B cell (primary cell): Measurements from ENCODE around the gene SUGP1. TPM values are rescaled to one million over a fixed set of nuclear protein-coding genes. Genes with fewer than 3 reads are reported as not detected.

ENCODE experiments used
- ATAC-seq: fragments of 200-7000 bp; cut with Tn5 transposase; one replicate; pipeline ENCODE4 v1.10.0; 2021; ENCODE audit warnings: low read depth, mild to moderate bottlenecking, moderate number of reproducible peaks, moderate library complexity
- CTCF ChIA-PET: fragments of 350-600 bp; sonication (Branson Sonifier 250); formaldehyde crosslinking; loops from one replicate; lab custom pipeline; 2021; ENCODE audit warnings: antibody characterized with exemption, inconsistent platforms; lab: Charles Lee
- POLR2A ChIA-PET: fragments of 350-600 bp; sonication (Branson Sonifier 250); formaldehyde crosslinking; loops from one replicate; lab custom pipeline; 2021; ENCODE audit warnings: antibody characterized with exemption; lab: Charles Lee
- DNase-seq: peaks from one replicate; pipeline ENCODE4 v3.0.0; 2013
- H2AFZ ChIP-seq: 2 replicates; pipeline ENCODE4 v1.6.1; 2012; ENCODE audit warnings: mild to moderate bottlenecking, low read depth, low read length; ENCODE audit not compliant: insufficient read depth, poor library complexity, severe bottlenecking
- H3K27ac ChIP-seq, 2 donors: 1 replicate in 1 of 2; 2 replicates in 1 of 2; pipeline ENCODE4 v1.5.1; 2012 to 2013; ENCODE audit warnings: low read length in 2 of 2, mild to moderate bottlenecking in 2 of 2, moderate library complexity in 1 of 2
- H3K27me3 ChIP-seq, 4 experiments: fragments of 200-600 bp in 1 of 4; sonication (generic) in 1 of 4; replicated peaks in 1 of 4; 1 replicate in 2 of 4; 2 replicates in 2 of 4; pipeline versions ENCODE4 v1.6.1 to v1.7.0; 2013 to 2016; ENCODE audit warnings: low read length in 3 of 4, mild to moderate bottlenecking in 2 of 4, mixed read lengths in 1 of 4, moderate library complexity in 1 of 4; ENCODE audit not compliant: insufficient read depth in 4 of 4, control insufficient read depth in 3 of 4; ENCODE audit errors: control extremely low read depth in 1 of 4
- H3K36me3 ChIP-seq, 2 experiments: replicated peaks in 1 of 2; 1 replicate in 1 of 2; 2 replicates in 1 of 2; pipeline versions ENCODE4 v1.6.1 to v1.7.1; 2013; ENCODE audit warnings: low read length in 1 of 2; ENCODE audit not compliant: insufficient read depth in 2 of 2, control insufficient read depth in 1 of 2; ENCODE audit errors: control extremely low read depth in 1 of 2, extremely low read depth in 1 of 2
- H3K4me1 ChIP-seq, 2 donors: fragments of 200-600 bp in 1 of 2; sonication (generic) in 1 of 2; 1 replicate in 1 of 2; 2 replicates in 1 of 2; pipeline versions ENCODE4 v1.5.1 to v1.6.1; 2013 to 2017; ENCODE audit warnings: low read length in 2 of 2; ENCODE audit not compliant: control insufficient read depth in 2 of 2, insufficient read depth in 2 of 2
- H3K4me2 ChIP-seq: replicated peaks from 2 replicates; pipeline ENCODE3; 2012; ENCODE audit warnings: mild to moderate bottlenecking, low read depth, low read length; ENCODE audit not compliant: poor library complexity, severe bottlenecking
- H3K4me3 ChIP-seq, 5 experiments: fragments of 200-600 bp in 1 of 5; sonication (generic) in 1 of 5; 1 replicate in 3 of 5; 2 replicates in 2 of 5; pipeline versions ENCODE4 v1.5.1 to v1.7.0; 2011 to 2016; ENCODE audit warnings: low read length in 4 of 5, mild to moderate bottlenecking in 4 of 5, low read depth in 2 of 5, control low read depth in 1 of 5, moderate library complexity in 1 of 5; ENCODE audit not compliant: insufficient read depth in 1 of 5; ENCODE audit errors: control extremely low read depth in 1 of 5, extremely low read depth in 1 of 5
- H3K79me2 ChIP-seq: fragments of 200-600 bp; sonication (generic); one replicate; pipeline ENCODE4 v1.6.0; 2016; ENCODE audit warnings: low read length; ENCODE audit not compliant: control insufficient read depth, insufficient read depth
- H3K9ac ChIP-seq: fragments of 200-600 bp; sonication (generic); 2 replicates; pipeline ENCODE4 v1.6.1; 2017; ENCODE audit warnings: mild to moderate bottlenecking, low read length, moderate library complexity
- H3K9me3 ChIP-seq, 3 donors: one replicate each; pipeline versions ENCODE4 v1.6.1 to v1.7.1; 2013; ENCODE audit warnings: low read length in 2 of 3; ENCODE audit not compliant: control insufficient read depth in 2 of 3, insufficient read depth in 1 of 3; ENCODE audit errors: control extremely low read depth in 1 of 3
- H4K20me1 ChIP-seq: 2 replicates; pipeline ENCODE4 v1.6.0; 2012; ENCODE audit warnings: mild to moderate bottlenecking, low read length; ENCODE audit not compliant: insufficient read depth, control insufficient read depth, poor library complexity, severe bottlenecking
- H3K27ac Mint-ChIP-seq: one replicate; pipeline ENCODE4 v1.8.0; 2021; ENCODE audit warnings: mixed read lengths
- H3K27me3 Mint-ChIP-seq: one replicate; pipeline ENCODE4 v1.8.0; 2021; ENCODE audit warnings: mixed read lengths
- H3K4me1 Mint-ChIP-seq: one replicate; pipeline ENCODE4 v1.8.0; 2021; ENCODE audit warnings: mixed read lengths
- H3K4me3 Mint-ChIP-seq: one replicate; pipeline ENCODE4 v1.8.0; 2021; ENCODE audit warnings: mixed read lengths
- H3K9me3 Mint-ChIP-seq: one replicate; pipeline ENCODE4 v1.8.0; 2022; ENCODE audit warnings: mixed read lengths; ENCODE audit not compliant: insufficient read depth
- CTCF ChIP-seq: fragments of 200-600 bp; IDR thresholded peaks from one replicate; pipeline ENCODE4 v1.8.0; 2022; ENCODE audit warnings: antibody characterized with exemption, mild to moderate bottlenecking
- EZH2 ChIP-seq: IDR thresholded peaks from 2 replicates; pipeline ENCODE4 v1.6.1; 2012; ENCODE audit warnings: borderline replicate concordance, low read depth, mild to moderate bottlenecking, moderate library complexity, low read length; ENCODE audit not compliant: insufficient read depth, poor library complexity, severe bottlenecking
- WGBS: methylation state at CpG from one replicate; pipeline ENCODE4 v1.1.5; 2013; ENCODE audit warnings: missing lambda C conversion rate; ENCODE audit not compliant: insufficient coverage; 5-methylcytosine and 5-hydroxymethylcytosine counted together
- intact Hi-C: fragments of 100-400 bp; cut with micrococcal nuclease; formaldehyde crosslinking; loops from one replicate; pipeline ENCODE4 v1.10.0; 2022
- polyA plus RNA-seq: library from polyadenylated mRNA; depleted of rRNA; stranded (reverse); fragments of >200 nt; gene quantifications from 2 replicates; pipeline ENCODE4 v1.2.3, GENCODE V29; 2012
- total RNA-seq, 2 donors: library from RNA; stranded (reverse); fragments of 120-200 nt in 1 of 2; gene quantifications; 1 replicate in 1 of 2; 2 replicates in 1 of 2; pipeline versions ENCODE4 v1.2.3 to v1.2.4, GENCODE V29; 2013 to 2022

The SUGP1 gene
- total and polyA plus RNA-seq, 2 donors (not counting 1 experiment from before 2014, with no cell fraction given) = 61.3 to 86.9 TPM

GRCh38 chr19:19354932-19355331 lies 34.6 kb upstream of the SUGP1 start:
- Histone ChIP-seq H3K27me3 (no peaks in the 10 kb centered on the region), H3K4me1 (no peaks in the 10 kb centered on the region), H3K27ac (no peak overlapping the region), H3K9me3 (no peaks in the 10 kb centered on the region), H3K9ac (no peak overlapping the region), H3K79me2 (no peaks in the 10 kb centered on the region), H3K4me2 (no peak overlapping the region), H3K4me3 (no peak overlapping the region), H3K36me3 (peaks cover 0 to 72% of the 10 kb centered on the region in 2 experiments), H2AFZ (no peak overlapping the region), H4K20me1 (peaks cover 10% of the 10 kb centered on the region)
- no peak overlapping the region for H3K4me3 Mint-ChIP-seq
- ATAC-seq = no peak
- no peak for TF ChIP-seq CTCF
- no peak for TF ChIP-seq EZH2
- intact Hi-C loops = no loop called here
- H3K4me1 Mint-ChIP-seq = no peaks in the 10 kb centered on the region
- CTCF ChIA-PET = no interaction called here
- H3K27me3 Mint-ChIP-seq = no peaks in the 10 kb centered on the region
- no peaks in the 10 kb centered on the region for H3K9me3 Mint-ChIP-seq
- WGBS = 98% methylated on average over 11 of the region's 11 CpGs
- POLR2A ChIA-PET = no interaction called here
- H3K27ac Mint-ChIP-seq = no peak overlapping the region
- DNase-seq = no peak

GRCh38 chr19:19354007-19354406 lies 33.7 kb upstream of the SUGP1 start:
- H3K9ac ChIP-seq = no peak overlapping the region
- no peaks in the 10 kb centered on the region for H3K4me1 ChIP-seq
- H3K27me3 ChIP-seq = no peaks in the 10 kb centered on the region
- no peak overlapping the region for H2AFZ ChIP-seq
- no peak overlapping the region for H3K27ac ChIP-seq
- H3K4me3 ChIP-seq = no peak overlapping the region
- peaks cover 10% of the 10 kb centered on the region for H4K20me1 ChIP-seq
- intact Hi-C loops = no loop called here
- Mint-ChIP-seq H3K27ac (no peak overlapping the region), H3K27me3 (no peaks in the 10 kb centered on the region), H3K4me3 (no peak overlapping the region), H3K4me1 (no peaks in the 10 kb centered on the region), H3K9me3 (no peaks in the 10 kb centered on the region)
- TF ChIP-seq EZH2 (no peak), CTCF (no peak)
- ChIA-PET CTCF (no interaction called here), POLR2A (no interaction called here)
- ATAC-seq (no peak), DNase-seq (no peak)
- no peaks in the 10 kb centered on the region for H3K79me2 ChIP-seq
- H3K36me3 ChIP-seq = peaks cover 0 to 78% of the 10 kb centered on the region in 2 experiments
- no peaks in the 10 kb centered on the region for H3K9me3 ChIP-seq
- WGBS = 98% methylated on average over 5 of the region's 5 CpGs
- H3K4me2 ChIP-seq = no peak overlapping the region
